Calu3 (cell line): Measurements from ENCODE around the gene JOSD2. TPM values are rescaled to one million over a fixed set of nuclear protein-coding genes. Genes with fewer than 3 reads are reported as not detected.
A peak's percentile ranks its signal among the peaks of the same experiment; 100 is the strongest.

Experiments
- BruUV-seq: library from RNA; stranded (reverse); fragments of 400-500 nt; replicated peaks from 2 replicates; lab custom pipeline; 2021; lab: Mats Ljungman, UMichigan
- CTCF ChIA-PET: fragments of 300-600 bp; sonication (Branson Sonifier 250); formaldehyde crosslinking; loops from one replicate; lab custom pipeline; 2022; ENCODE audit warnings: antibody characterized with exemption; lab: Charles Lee
- DNase-seq: peaks from one replicate; pipeline ENCODE4 v3.0.0; 2022
- H3K27ac Mint-ChIP-seq: one replicate; pipeline ENCODE4 v1.8.0; 2022; ENCODE audit warnings: mixed read lengths; ENCODE audit not compliant: unreplicated experiment
- H3K27me3 Mint-ChIP-seq: one replicate; pipeline ENCODE4 v1.8.0; 2022; ENCODE audit warnings: mixed read lengths; ENCODE audit not compliant: unreplicated experiment
- H3K36me3 Mint-ChIP-seq: one replicate; pipeline ENCODE4 v1.8.0; 2022; ENCODE audit warnings: mild to moderate bottlenecking, moderate library complexity, mixed read lengths; ENCODE audit not compliant: insufficient read depth, unreplicated experiment
- H3K4me1 Mint-ChIP-seq: one replicate; pipeline ENCODE4 v1.8.0; 2022; ENCODE audit warnings: mild to moderate bottlenecking, low read depth, mixed read lengths; ENCODE audit not compliant: unreplicated experiment
- H3K4me3 Mint-ChIP-seq: one replicate; pipeline ENCODE4 v1.8.0; 2022; ENCODE audit warnings: mild to moderate bottlenecking, low read depth, moderate library complexity, mixed read lengths; ENCODE audit not compliant: unreplicated experiment
- H3K9me3 Mint-ChIP-seq: one replicate; pipeline ENCODE4 v1.8.0; 2022; ENCODE audit warnings: low read depth, mixed read lengths; ENCODE audit not compliant: unreplicated experiment
- intact Hi-C: fragments of 100-400 bp; cut with micrococcal nuclease; formaldehyde crosslinking; loops from one replicate; pipeline ENCODE4 v1.10.0; 2022; ENCODE audit not compliant: unreplicated experiment
- total RNA-seq: library from RNA; stranded (reverse); gene quantifications from 2 replicates; pipeline ENCODE4 v1.2.3, GENCODE V29; 2022
- TF ChIP-seq, protein P1 (sequence below): fragments of 200-600 bp; IDR thresholded peaks from one replicate; pipeline ENCODE4 v1.8.0; 2022; ENCODE audit warnings: antibody characterized with exemption; ENCODE audit not compliant: unreplicated experiment

JOSD2 gene
- total RNA-seq, 1 experiment from 2014 or later, result 38.6 TPM

GRCh38 chr19:50488389-50489194 lies 22.4 kb downstream of the JOSD2 start:
- Mint-ChIP-seq H3K4me1 (peaks cover 13% of the 10 kb centered on the region), H3K36me3 (peaks cover 28% of the 10 kb centered on the region), H3K27me3 (peaks cover 22% of the 10 kb centered on the region), H3K27ac (no peak overlapping the region), H3K4me3 (no peak overlapping the region), H3K9me3 (no peaks in the 10 kb centered on the region)
- intact Hi-C loops, result no loop called here
- DNase-seq, result no peak
- no TSS peak for BruUV-seq
- CTCF ChIA-PET, result no interaction called here
- TF ChIP-seq, protein P1, sequence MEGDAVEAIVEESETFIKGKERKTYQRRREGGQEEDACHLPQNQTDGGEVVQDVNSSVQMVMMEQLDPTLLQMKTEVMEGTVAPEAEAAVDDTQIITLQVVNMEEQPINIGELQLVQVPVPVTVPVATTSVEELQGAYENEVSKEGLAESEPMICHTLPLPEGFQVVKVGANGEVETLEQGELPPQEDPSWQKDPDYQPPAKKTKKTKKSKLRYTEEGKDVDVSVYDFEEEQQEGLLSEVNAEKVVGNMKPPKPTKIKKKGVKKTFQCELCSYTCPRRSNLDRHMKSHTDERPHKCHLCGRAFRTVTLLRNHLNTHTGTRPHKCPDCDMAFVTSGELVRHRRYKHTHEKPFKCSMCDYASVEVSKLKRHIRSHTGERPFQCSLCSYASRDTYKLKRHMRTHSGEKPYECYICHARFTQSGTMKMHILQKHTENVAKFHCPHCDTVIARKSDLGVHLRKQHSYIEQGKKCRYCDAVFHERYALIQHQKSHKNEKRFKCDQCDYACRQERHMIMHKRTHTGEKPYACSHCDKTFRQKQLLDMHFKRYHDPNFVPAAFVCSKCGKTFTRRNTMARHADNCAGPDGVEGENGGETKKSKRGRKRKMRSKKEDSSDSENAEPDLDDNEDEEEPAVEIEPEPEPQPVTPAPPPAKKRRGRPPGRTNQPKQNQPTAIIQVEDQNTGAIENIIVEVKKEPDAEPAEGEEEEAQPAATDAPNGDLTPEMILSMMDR, result no peak

GRCh38 chr19:50486823-50487515 lies 24.0 kb downstream of the JOSD2 start:
- TF ChIP-seq, protein P1, result peak; percentile 79
- Mint-ChIP-seq H3K27ac (no peak overlapping the region), H3K9me3 (no peaks in the 10 kb centered on the region), H3K36me3 (peaks cover 38% of the 10 kb centered on the region), H3K4me3 (no peak overlapping the region), H3K4me1 (peaks cover 9% of the 10 kb centered on the region), H3K27me3 (peaks cover 13% of the 10 kb centered on the region)
- peak; percentile 52 for DNase-seq
- no TSS peak for BruUV-seq
- CTCF ChIA-PET, result no interaction called here
- intact Hi-C loops, result no loop called here

GRCh38 chr19:50485284-50485955 lies 25.6 kb downstream of the JOSD2 start:
- Mint-ChIP-seq H3K27ac (peak overlapping the region; percentile 15), H3K27me3 (no peaks in the 10 kb centered on the region), H3K9me3 (no peaks in the 10 kb centered on the region), H3K36me3 (peaks cover 39% of the 10 kb centered on the region), H3K4me1 (no peaks in the 10 kb centered on the region), H3K4me3 (no peak overlapping the region)
- TF ChIP-seq, protein P1, result no peak
- CTCF ChIA-PET, result interaction anchor here (0.6 kb wide), 1 partner anchor 292 kb away, joined by 5 read pairs; no protein-coding TSS in a partner anchor
- DNase-seq, result no peak
- no TSS peak for BruUV-seq
- intact Hi-C loops, result no loop called here

DNA sequence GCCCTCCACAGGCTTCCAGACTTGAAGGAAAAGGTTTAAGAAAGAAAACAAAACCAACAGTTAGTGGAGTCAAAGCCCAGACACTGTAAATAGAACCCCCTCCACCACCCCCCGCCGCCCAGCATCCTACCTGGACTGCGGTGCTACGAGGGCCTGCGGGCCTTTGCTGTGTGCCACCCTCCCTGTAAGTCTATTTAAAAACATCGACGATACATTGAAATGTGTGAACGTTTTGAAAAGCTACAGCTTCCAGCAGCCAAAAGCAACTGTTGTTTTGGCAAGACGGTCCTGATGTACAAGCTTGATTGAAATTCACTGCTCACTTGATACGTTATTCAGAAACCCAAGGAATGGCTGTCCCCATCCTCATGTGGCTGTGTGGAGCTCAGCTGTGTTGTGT lies 28.1 kb downstream of the JOSD2 start:
- Mint-ChIP-seq H3K9me3 (no peaks in the 10 kb centered on the region), H3K4me3 (no peak overlapping the region), H3K36me3 (peaks cover 47% of the 10 kb centered on the region), H3K27ac (no peak overlapping the region), H3K4me1 (no peaks in the 10 kb centered on the region), H3K27me3 (no peaks in the 10 kb centered on the region)
- BruUV-seq, result TSS peak; percentile 77
- TF ChIP-seq, protein P1, result no peak
- intact Hi-C loops, result no loop called here
- CTCF ChIA-PET, result interaction anchor here (0.5 kb wide), 1 partner anchor 725 kb away, joined by 8 read pairs; no protein-coding TSS in a partner anchor
- no peak for DNase-seq
